ENCODE results near the gene LIPN. TPM values are rescaled to one million over a fixed set of nuclear protein-coding genes. Genes with fewer than 3 reads are reported as not detected.

The LIPN gene
- total RNA-seq, 2 experiments from 2014 or later: not detected

- ATAC-seq (no peak), DNase-seq (no peak)
- no peak for TF ChIP-seq CTCF (IDR thresholded peaks at IDR 0.05)
- Mint-ChIP-seq H3K27ac (no peak overlapping the region), H3K9me3 (no peaks in the 10 kb centered on the region), H3K27me3 (peaks cover 3% of the 10 kb centered on the region), H3K36me3 (ENCODE audit: low read depth) (no peaks in the 10 kb centered on the region), H3K4me1 (ENCODE audit: low read depth) (peaks cover 13% of the 10 kb centered on the region), H3K4me3 (no peak overlapping the region)
- ChIA-PET POLR2A (interaction anchor here (0.7 kb wide), 1 partner anchor 12 kb away, joined by 3 read pairs; no protein-coding TSS in a partner anchor), CTCF (interaction anchor here (1.2 to 1.8 kb wide), 2 partner anchors 76 to 238 kb away, joined by 3 to 5 read pairs; no protein-coding TSS in a partner anchor)
- intact Hi-C loops (cut with micrococcal nuclease): loop anchor here (5.0 kb wide), 1 partner anchor 422 kb away; no protein-coding TSS in a partner anchor
These were observed 44.4 kb downstream of the LIPN start for GRCh38 chr10:88804083-88804812.

- H3K9me3 Mint-ChIP-seq: no peaks in the 10 kb centered on the region
- ChIA-PET POLR2A (interaction anchor here (0.7 kb wide), 1 partner anchor 13 kb away, joined by 3 read pairs; no protein-coding TSS in a partner anchor), CTCF (interaction anchor here (0.8 to 1.2 kb wide), 2 partner anchors 19 to 239 kb away, joined by 3 read pairs; no protein-coding TSS in a partner anchor)
- H3K27ac Mint-ChIP-seq: no peak overlapping the region
- intact Hi-C loops (cut with micrococcal nuclease): no loop called here
- ATAC-seq: no peak
- H3K36me3 Mint-ChIP-seq (ENCODE audit: low read depth): no peaks in the 10 kb centered on the region
- H3K4me3 Mint-ChIP-seq: no peak overlapping the region
- no peak for TF ChIP-seq CTCF (IDR thresholded peaks at IDR 0.05)
- peaks cover 16% of the 10 kb centered on the region for H3K4me1 Mint-ChIP-seq (ENCODE audit: low read depth)
- no peak for DNase-seq
- H3K27me3 Mint-ChIP-seq: peaks cover 3% of the 10 kb centered on the region
These were observed 45.5 kb downstream of the LIPN start for GRCh38 chr10:88805361-88805760.

- no peak for TF ChIP-seq CTCF (IDR thresholded peaks at IDR 0.05)
- Mint-ChIP-seq H3K9me3 (no peaks in the 10 kb centered on the region), H3K27me3 (peaks cover 3% of the 10 kb centered on the region), H3K36me3 (ENCODE audit: low read depth) (no peaks in the 10 kb centered on the region), H3K4me1 (ENCODE audit: low read depth) (peaks cover 16% of the 10 kb centered on the region), H3K4me3 (no peak overlapping the region), H3K27ac (no peak overlapping the region)
- ATAC-seq (no peak), DNase-seq (no peak)
- ChIA-PET CTCF (interaction anchor here (0.8 kb wide), 1 partner anchor 18 kb away, joined by 3 read pairs; no protein-coding TSS in a partner anchor), POLR2A (no interaction called here)
- intact Hi-C loops (cut with micrococcal nuclease): no loop called here
These were observed 46.1 kb downstream of the LIPN start for GRCh38 chr10:88805924-88806323.

- POLR2A ChIA-PET: interaction anchor here (0.8 kb wide), 1 partner anchor 76 kb away, joined by 3 read pairs; no protein-coding TSS in a partner anchor
These were observed 49.8 kb downstream of the LIPN start for GRCh38 chr10:88809621-88810020.

More at GRCh38 chr10:88809621-88810020, 49.8 kb downstream of the LIPN start:
- H3K4me1 Mint-ChIP-seq (ENCODE audit: low read depth): peaks cover 13% of the 10 kb centered on the region
- no peak overlapping the region for H3K27ac Mint-ChIP-seq
- H3K27me3 Mint-ChIP-seq: no peaks in the 10 kb centered on the region
- ATAC-seq: no peak
- no peak overlapping the region for H3K4me3 Mint-ChIP-seq
- intact Hi-C loops (cut with micrococcal nuclease): loop anchor here (2.0 to 10.0 kb wide), 2 partner anchors 121 to 245 kb away; no protein-coding TSS in a partner anchor
- no peaks in the 10 kb centered on the region for H3K36me3 Mint-ChIP-seq (ENCODE audit: low read depth)
- H3K9me3 Mint-ChIP-seq: no peaks in the 10 kb centered on the region
- DNase-seq: no peak
- CTCF ChIA-PET: interaction anchor here (0.7 to 4.7 kb wide), 16 partner anchors 12 to 927 kb away, joined by 3 to 30 read pairs (median 4); no protein-coding TSS in a partner anchor
- TF ChIP-seq CTCF (IDR thresholded peaks at IDR 0.05): no peak

Data from activated CD8-positive, alpha-beta T cell treated with anti-CD3 and anti-CD28 coated beads for 36 hours (primary cell).